ENCODE data around the gene SYNDIG1L. TPM values are rescaled to one million over a fixed set of nuclear protein-coding genes. Genes with fewer than 3 reads are reported as not detected.
"Not testable (repeated sequence)": the region's sequence is repeated elsewhere in the genome, so short reads cannot be mapped to it uniquely, and the experiment has no call there.

Gene SYNDIG1L
- total RNA-seq, 2 donors from 2014 or later = 0.21 to 3.1 TPM

- Histone ChIP-seq H3K27ac (no peak overlapping the region), H3K9me3 (no peaks in the 10 kb centered on the region), H3K4me1 (ENCODE audit: control insufficient read depth in 1 of 2, low read depth in 2 of 2) (no peaks in the 10 kb centered on the region), H3K27me3 (replicated peaks; ENCODE audit: insufficient read depth) (no peaks in the 10 kb centered on the region), H3K4me3 (no peak overlapping the region), H3K36me3 (no peaks in the 10 kb centered on the region)
- ATAC-seq (ENCODE audit: insufficient number of reproducible peaks, low FRiP score, low read depth) (no peak), DNase-seq (ENCODE audit: low spot score) (no peak)
- TF ChIP-seq CTCF (IDR thresholded peaks at IDR 0.05) = no peak
These were observed 30.9 kb downstream of the SYNDIG1L start for GRCh38 chr14:74395094-74395493.

GRCh38 chr14:74394549-74394948 lies 31.5 kb downstream of the SYNDIG1L start:
- Histone ChIP-seq H3K27ac (no peak overlapping the region), H3K4me3 (no peak overlapping the region), H3K4me1 (ENCODE audit: control insufficient read depth in 1 of 2, low read depth in 2 of 2) (no peaks in the 10 kb centered on the region), H3K36me3 (no peaks in the 10 kb centered on the region), H3K9me3 (no peaks in the 10 kb centered on the region), H3K27me3 (replicated peaks; ENCODE audit: insufficient read depth) (no peaks in the 10 kb centered on the region)
- ATAC-seq (ENCODE audit: insufficient number of reproducible peaks, low FRiP score, low read depth) (no peak), DNase-seq (ENCODE audit: low spot score) (no peak)
- TF ChIP-seq CTCF (IDR thresholded peaks at IDR 0.05) = no peak

- Histone ChIP-seq H3K27me3 (replicated peaks; ENCODE audit: insufficient read depth) (no peaks in the 10 kb centered on the region), H3K4me1 (ENCODE audit: control insufficient read depth in 1 of 2, low read depth in 2 of 2) (no peaks in the 10 kb centered on the region), H3K27ac (no peak overlapping the region), H3K4me3 (no peak overlapping the region), H3K9me3 (no peaks in the 10 kb centered on the region), H3K36me3 (no peaks in the 10 kb centered on the region)
- ATAC-seq (ENCODE audit: insufficient number of reproducible peaks, low FRiP score, low read depth) = no peak
- no peak for TF ChIP-seq CTCF (IDR thresholded peaks at IDR 0.05)
- DNase-seq (ENCODE audit: low spot score) = no peak
These were observed 33.1 kb downstream of the SYNDIG1L start for GRCh38 chr14:74392616-74393570.

- Histone ChIP-seq H3K27ac (no peak overlapping the region), H3K9me3 (no peaks in the 10 kb centered on the region), H3K4me1 (ENCODE audit: control insufficient read depth in 1 of 2, low read depth in 2 of 2) (no peaks in the 10 kb centered on the region), H3K27me3 (replicated peaks; ENCODE audit: insufficient read depth) (no peaks in the 10 kb centered on the region), H3K4me3 (no peak overlapping the region), H3K36me3 (no peaks in the 10 kb centered on the region)
- ATAC-seq (ENCODE audit: insufficient number of reproducible peaks, low FRiP score, low read depth) (no peak), DNase-seq (ENCODE audit: low spot score) (no peak)
- no peak for TF ChIP-seq CTCF (IDR thresholded peaks at IDR 0.05)
These were observed 34.5 kb downstream of the SYNDIG1L start for GRCh38 chr14:74391479-74391878.

- H3K4me1 ChIP-seq (ENCODE audit: control insufficient read depth in 1 of 2, low read depth in 2 of 2); ATAC-seq (ENCODE audit: insufficient number of reproducible peaks, low FRiP score, low read depth); H3K4me3 ChIP-seq: not testable (repeated sequence)
These were observed 35.5 kb downstream of the SYNDIG1L start for GRCh38 chr14:74390505-74390904.

More at GRCh38 chr14:74390505-74390904, 35.5 kb downstream of the SYNDIG1L start:
- H3K36me3 ChIP-seq; H3K9me3 ChIP-seq; H3K27me3 ChIP-seq (replicated peaks; ENCODE audit: insufficient read depth); H3K27ac ChIP-seq; DNase-seq (ENCODE audit: low spot score): not testable (repeated sequence)
